GM19035 (cell line): Measurements from ENCODE around the gene LYL1.

ENCODE experiments used
- ATAC-seq: cut with Tn5 transposase; IDR thresholded peaks from one replicate; pipeline ENCODE4 v1.9.1; 2021; ENCODE audit not compliant: unreplicated experiment

LYL1 gene

DNA sequence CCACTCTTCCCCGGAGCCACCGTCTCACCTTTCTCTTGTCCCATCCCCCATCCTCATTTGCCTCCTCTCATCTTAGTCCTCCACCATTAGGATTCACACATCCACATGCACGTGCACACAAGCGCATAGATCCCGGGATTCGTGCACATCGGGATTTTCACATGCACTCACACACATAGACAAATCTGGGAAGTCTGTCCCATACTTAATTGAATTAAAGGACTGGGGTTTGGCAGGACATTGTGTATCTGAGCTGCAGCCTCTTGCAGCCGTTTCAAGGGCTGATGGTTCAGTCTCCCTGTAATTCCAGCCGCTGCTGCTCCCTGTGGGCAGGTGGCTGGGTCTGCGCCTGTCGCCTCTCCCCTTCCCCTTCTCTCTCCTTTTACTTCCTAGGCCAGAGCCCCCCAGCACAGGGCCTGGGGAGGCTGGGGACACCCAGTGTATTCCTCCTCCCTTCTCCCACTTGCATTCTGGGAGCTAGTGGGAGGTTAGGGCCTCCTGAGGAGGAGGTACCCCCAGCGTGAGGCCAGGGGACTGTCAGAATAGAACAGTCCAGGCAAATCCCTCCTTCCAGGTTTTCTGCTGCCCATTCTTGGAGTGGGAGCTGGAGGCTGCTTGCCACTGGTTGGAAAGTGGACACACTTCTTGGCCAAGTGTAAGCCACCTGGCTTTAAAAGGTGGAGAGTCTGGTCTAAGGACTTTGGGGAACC is 43.6 kb downstream of the LYL1 start:
- ATAC-seq = no peak

DNA sequence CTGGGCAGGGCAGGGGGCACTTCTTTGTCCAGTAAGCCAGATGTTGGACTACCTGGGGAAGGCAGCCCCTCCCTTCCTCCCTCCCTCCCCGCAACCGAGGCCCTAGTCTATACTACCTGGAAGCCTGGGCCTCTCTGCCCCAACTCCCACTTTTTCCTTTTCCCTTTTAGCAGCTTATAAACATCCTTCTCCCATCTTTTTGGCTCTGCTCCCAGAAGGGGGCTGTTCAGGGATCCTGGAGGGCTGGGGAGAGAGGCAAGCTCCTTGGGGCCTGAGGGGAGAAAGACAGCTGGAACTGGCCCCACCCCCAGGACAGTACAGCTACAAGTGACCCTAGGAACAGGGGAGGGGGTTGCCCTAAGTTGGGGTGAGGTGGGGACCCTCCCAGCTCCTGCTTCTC is 44.9 kb downstream of the LYL1 start:
- no peak for ATAC-seq

DNA sequence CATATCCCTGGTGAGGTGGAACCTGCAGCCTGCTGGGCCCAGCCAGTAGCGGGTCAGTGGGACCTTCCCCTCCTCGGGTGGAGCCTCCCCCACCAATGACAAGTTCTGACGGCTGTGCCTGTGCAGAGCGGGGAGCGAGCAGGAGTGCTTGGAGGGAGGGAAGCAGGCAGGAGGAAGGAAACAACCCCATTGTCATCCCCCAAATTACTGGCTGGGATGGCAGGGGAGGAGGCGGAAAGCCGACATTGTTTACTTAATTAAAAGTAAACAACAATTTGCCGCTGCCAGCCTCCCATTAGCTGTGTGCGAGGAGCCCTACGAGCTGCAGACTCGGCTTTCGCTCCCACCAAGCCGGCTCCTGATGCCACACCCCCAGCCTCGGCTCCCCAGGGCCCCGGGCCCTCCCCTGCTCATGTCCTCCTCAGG is 45.5 kb downstream of the LYL1 start:
- ATAC-seq = no peak

DNA sequence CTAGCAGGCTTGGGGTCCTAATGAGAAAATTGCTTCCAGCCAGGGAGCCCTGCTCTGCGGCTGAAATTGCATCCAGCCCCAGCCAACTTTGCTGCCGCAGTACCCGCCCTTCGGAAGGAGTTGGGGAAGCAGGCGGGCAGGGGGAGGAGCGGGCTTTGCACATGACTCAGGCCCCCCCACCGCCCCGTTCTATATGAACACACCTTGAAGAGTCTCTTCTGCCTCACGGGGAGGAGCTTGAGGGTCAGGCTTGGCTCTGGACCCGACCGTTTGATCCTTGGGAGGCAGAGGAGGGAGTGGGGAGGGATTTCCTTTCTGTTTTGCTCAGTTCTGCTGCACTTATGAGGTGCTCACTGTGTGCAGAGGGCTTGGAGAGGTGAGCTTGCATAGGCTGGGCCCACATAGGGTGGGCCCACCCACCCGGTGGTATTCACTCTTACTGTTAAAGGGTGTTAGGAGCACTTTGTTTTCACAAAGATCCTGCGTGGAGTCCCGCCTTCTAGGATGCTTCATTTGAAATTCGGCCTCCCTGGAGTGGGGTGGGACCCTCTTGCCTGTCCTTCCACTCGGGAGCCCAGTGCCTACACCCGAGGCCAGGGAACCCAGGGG is 46.5 kb downstream of the LYL1 start:
- ATAC-seq = no peak

DNA sequence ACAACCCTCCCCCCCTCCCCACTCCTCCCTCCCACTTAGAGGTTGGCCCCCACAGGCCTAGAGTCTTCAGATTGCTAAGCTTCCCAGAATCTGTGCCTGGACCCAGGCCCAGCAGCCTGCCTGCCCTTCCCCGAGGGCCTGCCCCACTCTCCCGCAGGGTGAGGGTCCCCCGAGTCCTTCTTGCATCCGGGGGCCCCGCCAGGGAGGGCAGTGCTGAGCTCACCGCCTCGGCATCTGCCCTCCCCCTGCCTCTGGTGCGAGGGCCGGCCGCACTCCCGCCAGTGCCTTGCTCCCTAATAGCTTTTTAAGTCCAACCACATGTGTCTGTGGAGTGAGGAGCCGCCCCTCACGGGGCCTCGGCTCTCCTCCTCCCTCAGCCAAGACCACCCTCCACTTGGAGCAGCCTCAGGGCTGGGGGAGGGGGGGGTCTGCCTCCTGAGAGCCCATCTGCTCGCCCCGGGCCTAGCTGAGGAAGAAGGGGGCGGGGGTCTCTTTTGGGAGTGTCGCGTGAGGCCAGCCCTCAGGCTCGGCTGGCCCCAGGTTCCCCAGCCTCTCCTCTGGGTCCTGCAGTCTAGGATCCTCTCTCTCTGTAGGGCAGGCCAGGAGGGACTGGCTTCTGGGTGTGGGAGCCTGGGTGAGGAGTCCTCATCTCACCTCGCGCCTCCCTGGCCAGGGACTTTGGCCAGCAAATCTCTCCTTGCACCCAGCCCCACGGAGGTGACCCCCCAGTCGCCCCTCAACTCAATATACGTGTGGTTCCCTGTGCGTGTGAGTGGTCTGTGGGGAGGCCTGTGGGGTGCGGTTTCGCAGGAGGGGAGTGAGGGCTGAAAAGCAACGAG is 47.2 kb downstream of the LYL1 start:
- no peak for ATAC-seq

DNA sequence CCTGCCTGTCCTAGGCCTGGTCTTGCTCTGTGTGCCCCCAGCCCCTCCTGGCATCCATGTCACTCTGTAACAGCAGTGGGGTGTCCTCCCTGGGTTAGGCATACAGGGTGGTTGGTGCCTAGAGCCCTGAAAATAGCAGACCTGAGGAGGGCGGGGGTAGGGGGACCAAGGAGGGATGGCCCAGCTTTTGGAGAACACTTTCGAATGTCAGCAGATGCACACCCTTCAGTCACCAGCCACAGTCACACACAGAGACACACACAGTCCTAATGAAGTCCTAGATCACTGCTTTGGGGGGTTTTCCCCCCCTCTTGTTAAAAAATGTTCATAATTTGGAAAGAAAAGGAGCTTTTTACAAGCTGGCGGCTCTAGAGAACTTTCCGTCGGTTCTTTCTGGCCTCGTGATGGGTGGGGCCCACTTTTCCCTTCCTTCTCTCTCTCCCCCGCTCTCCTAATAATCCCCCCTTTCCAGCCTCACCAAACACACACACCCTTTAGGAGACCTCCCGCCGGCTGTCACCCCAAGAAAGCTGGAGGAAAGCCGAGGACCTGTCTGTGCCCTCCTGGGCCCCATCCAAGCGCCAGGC is 47.9 kb downstream of the LYL1 start:
- ATAC-seq = no peak

DNA sequence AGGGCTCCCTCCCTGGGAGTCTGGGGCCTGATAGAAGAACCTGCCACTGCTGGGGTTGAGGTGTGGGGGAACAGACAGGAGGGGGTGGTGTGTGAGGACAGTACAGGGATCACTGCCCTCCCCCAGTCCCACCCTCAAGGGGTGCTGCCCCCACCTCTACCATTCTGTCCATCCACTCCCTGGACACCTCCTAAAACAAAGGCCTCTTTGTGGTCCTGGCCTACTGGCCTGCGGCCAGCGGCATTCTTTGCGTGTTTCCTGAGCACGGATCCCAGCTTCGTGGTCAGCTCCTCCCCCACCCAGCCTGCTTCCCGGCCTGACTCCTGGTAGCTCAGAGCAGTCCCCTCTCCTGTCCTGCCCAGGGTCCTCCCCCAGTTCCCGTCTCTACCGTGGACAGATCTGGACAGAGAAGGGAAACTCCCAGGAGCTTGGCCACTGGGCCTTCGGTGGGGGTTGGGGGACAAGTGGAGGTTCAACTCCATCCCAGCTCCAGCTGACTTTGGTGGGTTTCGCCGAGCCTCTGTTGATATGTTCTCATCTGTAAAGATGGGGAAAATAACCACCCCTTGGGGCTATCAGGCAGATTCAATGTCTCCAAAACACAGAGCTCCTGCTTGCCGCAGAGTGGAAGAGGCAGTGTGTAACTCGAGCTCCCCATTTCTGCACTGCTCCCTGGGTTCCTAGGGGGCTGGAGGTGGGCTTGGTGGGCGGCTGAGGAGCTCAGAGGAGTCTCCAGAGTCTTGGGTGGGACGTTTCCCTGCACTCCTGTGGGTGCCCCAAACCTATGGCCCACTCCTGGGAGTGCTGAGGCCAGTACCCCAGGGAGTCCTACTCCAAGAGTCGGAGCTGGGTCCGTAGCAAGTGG is 48.7 kb downstream of the LYL1 start:
- ATAC-seq = no peak

DNA sequence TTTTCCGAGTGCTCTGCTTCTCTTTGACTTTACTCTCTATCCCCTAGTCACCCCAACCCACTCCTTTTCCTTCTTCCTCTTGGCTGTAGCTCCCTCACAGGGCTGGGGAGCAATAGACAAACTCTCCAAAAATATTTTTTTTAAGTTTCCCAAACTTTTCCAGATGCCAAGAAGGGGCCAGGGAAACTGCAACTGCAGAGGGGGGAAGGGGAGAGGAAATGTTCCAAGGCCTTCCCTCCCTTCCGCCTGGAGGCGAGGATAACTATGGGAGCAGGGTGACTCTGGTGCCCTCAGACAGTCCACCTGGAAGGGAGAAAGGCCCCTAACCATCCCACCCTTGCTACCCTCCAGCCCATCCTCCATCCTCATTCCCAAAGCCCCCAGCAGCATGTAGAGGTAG is 49.4 kb downstream of the LYL1 start:
- ATAC-seq = no peak

DNA sequence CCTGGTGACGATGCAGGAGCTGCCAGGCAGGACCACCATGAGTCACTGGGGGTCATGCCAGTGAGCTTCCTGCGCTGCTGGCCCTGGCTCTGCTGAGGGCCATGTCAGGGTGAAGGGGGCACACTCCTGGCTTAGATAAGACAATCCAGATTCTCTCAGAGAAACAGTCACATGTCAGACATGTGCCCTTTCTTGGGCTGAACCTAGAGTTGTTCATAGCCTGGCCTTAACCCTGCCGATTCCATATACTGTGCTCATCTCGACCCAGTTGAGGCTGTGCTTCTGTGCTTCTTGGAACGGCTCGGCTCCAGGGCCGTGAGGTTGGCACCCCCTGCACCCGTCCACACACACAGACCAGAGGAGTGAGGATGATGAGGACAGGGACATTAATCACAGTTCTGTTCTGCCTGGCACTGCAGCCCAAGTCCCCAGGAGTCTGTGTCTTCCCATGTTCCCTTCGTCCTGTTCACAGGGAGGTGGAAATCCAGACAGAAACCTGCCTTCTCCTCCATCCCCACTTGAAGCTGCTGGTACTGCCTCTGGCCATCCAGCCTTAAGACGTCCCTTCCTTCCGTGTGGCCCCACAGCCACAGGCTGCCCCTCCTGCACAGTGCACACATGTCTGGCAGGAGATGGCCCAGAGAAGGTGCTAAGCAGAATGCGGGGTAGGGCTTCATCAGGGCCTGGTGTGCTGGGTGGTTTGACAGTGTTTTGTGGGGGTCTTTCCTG is 50.0 kb downstream of the LYL1 start:
- no peak for ATAC-seq

DNA sequence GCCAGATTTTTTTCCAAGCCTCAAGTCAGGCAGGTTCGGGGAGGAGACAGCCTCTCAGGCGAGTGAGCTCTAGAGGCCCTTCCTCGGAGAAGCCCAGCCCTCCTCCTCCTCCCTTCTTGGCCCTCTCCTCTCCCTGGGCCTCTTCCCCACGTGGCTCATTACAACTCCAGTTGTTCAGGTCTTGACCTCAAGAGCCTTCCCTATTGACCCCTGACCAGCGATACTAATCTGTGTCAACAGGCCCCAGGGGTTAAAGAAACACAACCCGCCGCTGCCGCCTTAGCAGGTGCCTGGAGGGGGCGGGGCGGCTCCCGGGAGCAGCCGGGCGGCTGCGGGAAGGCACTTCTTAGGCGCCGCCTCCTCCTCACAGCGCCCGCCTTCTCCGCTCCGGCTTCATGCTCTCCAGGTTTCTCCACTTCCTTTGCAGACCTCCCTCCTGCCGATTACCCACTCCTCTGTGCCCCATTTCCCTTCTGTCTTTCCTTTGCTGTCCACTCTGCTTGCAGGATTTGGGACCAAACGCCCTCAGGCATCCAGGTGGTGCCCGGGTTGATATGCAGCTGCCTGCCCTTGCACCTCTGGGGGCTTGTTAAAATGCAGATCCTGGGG is 51.0 kb downstream of the LYL1 start:
- ATAC-seq = no peak

DNA sequence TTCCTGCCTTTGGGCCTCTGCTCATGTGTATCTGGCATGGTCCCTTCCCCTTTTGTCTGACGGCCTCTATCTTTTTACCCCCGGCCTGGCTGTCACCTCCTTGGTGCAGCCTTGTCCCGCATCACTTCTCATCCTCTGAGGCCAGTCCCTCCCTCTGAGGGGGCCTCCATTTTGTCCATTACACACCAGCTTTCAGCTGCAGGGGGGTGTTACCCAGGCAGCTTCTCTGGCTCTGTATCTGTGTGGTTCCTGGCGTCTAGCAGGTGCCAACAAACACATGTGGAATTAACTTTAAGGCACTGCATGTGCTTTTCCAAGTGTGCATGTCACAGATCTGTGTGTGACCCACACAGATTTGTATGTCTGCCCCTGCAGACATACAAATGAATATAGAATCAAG is 52.4 kb downstream of the LYL1 start:
- no peak for ATAC-seq
